Stomach (tissue), 4 donors: ENCODE results near the gene TRIP6.
A peak's percentile ranks its signal among the peaks of the same experiment; 100 is the strongest.

Source experiments
- CTCF ChIP-seq, 7 experiments: fragments of 450-650 bp in 4 of 7; fragments of 200-600 bp in 3 of 7; sonication (generic) in 3 of 7; IDR thresholded peaks; one replicate each; pipeline ENCODE4 v1.5.1; 2016 to 2019; ENCODE audit warnings: antibody characterized with exemption in 7 of 7, control low read depth in 2 of 7, mild to moderate bottlenecking in 1 of 7
- EP300 ChIP-seq: sonication (generic); formaldehyde crosslinking; IDR thresholded peaks from one replicate; pipeline ENCODE4 v1.6.1; 2017; ENCODE audit warnings: antibody characterized with exemption
- POLR2A ChIP-seq, 4 donors: fragments of 450-650 bp; IDR thresholded peaks; one replicate each; pipeline ENCODE4 v1.6.1; 2016; ENCODE audit warnings: antibody characterized with exemption in 4 of 4, control low read depth in 2 of 4, mild to moderate bottlenecking in 1 of 4, moderate library complexity in 1 of 4
- POLR2AphosphoS5 ChIP-seq, 3 donors: sonication (generic); formaldehyde crosslinking; IDR thresholded peaks; one replicate each; pipeline ENCODE4 v1.6.1; 2016; ENCODE audit warnings: antibody characterized with exemption in 3 of 3

DNA sequence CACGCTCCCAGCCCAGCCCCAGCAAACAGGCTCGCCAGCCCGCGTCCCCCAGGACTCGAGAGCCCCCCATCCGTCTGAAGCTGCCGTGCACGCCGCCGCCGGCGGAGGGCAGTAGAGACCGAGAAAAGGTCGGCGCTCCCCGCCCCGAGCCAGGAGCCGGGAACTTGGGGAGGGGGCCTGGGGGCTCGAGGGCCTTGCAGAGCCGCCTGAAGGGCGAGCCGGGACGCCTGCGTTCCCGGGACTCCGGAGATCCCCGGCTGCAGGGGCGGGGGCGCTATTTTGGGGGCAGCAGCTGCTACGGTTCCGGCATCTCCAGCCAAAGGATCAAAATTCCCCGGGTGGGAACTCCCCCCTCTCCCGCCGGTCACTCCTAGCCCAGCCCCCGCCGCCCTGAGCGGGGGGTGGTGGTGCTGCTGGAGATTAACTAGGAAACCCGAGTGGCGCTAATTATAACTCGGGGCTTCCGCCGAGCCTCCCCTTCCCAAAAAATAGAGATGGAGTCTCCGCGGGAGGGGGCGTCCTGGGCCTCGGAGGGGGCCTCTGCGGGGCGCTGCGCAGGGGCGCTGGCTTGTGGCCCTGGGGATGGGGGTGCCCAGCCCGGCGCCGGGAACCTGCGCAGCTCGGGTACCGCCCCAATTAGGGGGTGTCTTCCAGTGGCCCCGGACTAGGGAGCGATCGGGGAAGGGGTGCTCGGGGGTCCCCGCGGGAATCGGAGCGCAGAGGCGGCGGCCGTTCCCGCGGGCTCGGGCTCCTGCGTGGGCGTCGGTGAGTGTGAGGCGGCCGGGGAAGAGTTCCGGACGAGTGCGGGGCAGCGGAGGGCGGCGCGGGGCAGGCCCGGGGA, 27.9 kb downstream of the TRIP6 start:
- TF ChIP-seq CTCF (IDR thresholded peaks at IDR 0.05), result peak in 5 of 7 experiments; percentile 68 to 92 (median 82)
- no peak for TF ChIP-seq POLR2A (IDR thresholded peaks at IDR 0.05)
- no peak for TF ChIP-seq POLR2AphosphoS5 (IDR thresholded peaks at IDR 0.05)
- TF ChIP-seq EP300, result no peak
